B cell (primary cell): ENCODE data around the gene PDXK.

ENCODE experiments used
- EZH2 ChIP-seq: IDR thresholded peaks from 2 replicates; pipeline ENCODE4 v1.6.1; 2012; ENCODE audit warnings: borderline replicate concordance, low read depth, mild to moderate bottlenecking, moderate library complexity, low read length; ENCODE audit not compliant: insufficient read depth, poor library complexity, severe bottlenecking
- TF ChIP-seq, protein P1 (sequence below): fragments of 200-600 bp; IDR thresholded peaks from one replicate; pipeline ENCODE4 v1.8.0; 2022; ENCODE audit warnings: antibody characterized with exemption, mild to moderate bottlenecking

DNA sequence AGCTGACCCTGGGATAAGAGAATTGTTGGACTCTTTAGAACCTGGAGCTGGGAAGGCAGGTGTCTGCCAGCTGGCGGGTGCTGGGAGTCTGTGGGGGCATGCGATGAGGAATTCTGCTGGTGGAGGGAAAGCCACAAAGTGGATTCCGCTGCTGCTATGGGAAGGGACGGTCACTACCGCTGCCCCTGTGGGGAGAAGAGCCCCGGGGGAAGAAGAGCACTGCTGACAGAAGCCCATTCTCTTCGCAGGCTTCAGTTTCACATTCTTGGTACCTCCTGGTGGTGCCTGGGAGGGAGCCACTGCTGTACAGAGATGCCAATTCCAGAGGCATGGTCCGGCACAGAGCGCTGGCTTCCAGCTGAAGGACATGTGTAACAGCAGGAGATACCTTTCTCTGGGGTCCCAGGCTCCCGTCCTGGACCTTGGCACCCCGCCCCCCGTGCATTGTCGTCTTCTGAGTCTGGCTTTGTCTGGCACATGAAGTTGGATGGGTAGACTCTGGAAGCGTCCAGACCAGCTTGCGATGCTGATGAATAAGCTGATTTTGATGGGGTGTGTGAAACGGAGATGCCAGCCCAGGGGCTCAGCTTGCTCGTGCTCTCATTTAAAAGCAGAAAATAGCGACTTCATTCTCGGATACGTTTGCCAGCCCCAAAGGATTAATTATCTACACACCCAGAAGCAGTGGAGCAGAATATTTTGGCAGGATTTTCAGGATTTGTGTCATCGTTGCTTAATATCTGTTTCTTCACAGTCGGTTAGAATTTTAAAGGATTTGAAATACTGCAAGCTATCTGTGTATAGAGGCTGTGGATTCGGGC, 13.2 kb downstream of the PDXK start:
- TF ChIP-seq, protein P1, sequence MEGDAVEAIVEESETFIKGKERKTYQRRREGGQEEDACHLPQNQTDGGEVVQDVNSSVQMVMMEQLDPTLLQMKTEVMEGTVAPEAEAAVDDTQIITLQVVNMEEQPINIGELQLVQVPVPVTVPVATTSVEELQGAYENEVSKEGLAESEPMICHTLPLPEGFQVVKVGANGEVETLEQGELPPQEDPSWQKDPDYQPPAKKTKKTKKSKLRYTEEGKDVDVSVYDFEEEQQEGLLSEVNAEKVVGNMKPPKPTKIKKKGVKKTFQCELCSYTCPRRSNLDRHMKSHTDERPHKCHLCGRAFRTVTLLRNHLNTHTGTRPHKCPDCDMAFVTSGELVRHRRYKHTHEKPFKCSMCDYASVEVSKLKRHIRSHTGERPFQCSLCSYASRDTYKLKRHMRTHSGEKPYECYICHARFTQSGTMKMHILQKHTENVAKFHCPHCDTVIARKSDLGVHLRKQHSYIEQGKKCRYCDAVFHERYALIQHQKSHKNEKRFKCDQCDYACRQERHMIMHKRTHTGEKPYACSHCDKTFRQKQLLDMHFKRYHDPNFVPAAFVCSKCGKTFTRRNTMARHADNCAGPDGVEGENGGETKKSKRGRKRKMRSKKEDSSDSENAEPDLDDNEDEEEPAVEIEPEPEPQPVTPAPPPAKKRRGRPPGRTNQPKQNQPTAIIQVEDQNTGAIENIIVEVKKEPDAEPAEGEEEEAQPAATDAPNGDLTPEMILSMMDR: no peak
- no peak for TF ChIP-seq EZH2
